ENCODE data around the gene SMIM35.

SMIM35 gene

DNA sequence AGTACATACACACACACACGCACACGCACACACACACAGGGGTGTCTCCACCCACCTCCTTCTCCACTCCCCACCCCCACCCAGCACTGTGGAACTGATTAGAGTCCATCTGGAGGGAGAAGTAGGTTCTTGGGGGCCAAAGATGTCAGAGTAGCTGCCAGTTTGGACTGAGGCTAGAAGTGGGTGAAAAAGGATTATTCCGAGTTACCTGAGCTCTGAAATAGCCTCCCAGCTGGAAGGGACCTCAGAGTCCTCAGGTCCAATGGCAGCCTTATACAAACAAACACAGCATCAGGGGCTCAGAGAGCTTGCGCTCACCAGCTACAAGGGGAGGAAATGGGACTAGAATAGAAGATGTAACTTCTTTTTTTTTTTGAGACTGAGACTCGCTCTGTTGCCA is 79.7 kb downstream of the SMIM35 start:
- DNase-seq (ENCODE audit: low read depth in 1 of 2, low spot score in 1 of 2) = no peak

DNA sequence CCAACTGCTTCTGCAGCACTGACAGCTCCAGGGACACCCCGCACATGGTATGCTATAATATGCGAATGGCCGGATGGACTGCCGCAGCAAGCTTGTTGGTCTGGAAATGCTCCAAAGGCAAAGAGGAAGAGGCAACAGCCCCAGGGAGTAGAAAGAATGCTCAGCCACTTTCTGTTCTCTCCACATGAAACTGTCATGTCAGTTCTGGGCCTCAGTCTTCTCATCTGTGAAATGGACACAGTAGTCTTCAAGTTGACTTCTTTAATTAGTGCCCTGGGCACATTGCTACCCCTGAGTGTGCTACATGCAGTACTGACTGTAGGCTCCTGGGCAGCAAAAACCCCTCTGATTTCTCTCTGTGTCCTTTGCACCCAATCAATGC is 80.6 kb downstream of the SMIM35 start:
- no peak for DNase-seq (ENCODE audit: low read depth in 1 of 2, low spot score in 1 of 2)

DNA sequence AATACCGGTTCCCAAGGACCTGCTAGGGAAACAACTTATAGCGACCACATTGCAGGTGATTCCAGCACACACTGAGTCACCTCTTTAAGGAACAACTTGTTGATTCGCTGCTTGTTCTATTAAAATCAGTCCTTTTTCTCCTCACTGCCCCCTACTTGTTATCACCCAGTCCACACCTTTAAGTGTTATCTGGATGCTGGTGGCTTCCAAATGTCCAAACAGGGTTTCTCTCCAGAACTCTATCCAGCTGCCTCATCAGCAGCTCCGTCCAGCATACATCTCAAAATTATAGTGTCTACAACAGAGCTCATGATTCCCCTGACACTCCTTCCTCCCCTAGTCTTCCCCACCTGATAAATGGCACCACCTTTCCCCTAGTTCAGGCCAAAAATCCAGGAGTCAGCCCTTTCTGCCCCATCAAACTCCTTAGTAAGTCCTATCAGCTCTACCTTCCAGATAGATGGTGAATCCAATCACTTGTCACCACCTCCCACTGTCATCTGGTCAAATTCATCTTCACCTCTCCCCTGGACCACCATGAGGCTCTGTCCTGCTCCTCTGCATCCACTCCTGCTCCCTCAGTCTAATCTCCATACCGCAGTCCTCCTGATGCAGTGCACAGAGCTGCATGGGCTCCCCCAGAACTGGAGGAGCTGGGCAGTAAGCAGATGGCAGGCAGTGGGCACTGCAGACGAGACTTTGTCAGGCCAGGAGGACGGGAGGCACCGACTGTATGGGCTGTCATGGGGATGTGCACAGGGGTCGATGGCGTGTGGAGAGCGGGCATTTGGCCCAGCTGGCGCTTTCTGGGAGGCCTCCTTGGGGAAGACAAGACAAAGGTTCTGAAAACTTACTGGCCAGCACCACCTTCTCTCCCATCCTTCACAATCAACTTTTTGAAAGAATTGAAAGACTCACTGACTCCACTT is 81.3 kb downstream of the SMIM35 start:
- no peak for DNase-seq (ENCODE audit: low read depth in 1 of 2, low spot score in 1 of 2)

DNA sequence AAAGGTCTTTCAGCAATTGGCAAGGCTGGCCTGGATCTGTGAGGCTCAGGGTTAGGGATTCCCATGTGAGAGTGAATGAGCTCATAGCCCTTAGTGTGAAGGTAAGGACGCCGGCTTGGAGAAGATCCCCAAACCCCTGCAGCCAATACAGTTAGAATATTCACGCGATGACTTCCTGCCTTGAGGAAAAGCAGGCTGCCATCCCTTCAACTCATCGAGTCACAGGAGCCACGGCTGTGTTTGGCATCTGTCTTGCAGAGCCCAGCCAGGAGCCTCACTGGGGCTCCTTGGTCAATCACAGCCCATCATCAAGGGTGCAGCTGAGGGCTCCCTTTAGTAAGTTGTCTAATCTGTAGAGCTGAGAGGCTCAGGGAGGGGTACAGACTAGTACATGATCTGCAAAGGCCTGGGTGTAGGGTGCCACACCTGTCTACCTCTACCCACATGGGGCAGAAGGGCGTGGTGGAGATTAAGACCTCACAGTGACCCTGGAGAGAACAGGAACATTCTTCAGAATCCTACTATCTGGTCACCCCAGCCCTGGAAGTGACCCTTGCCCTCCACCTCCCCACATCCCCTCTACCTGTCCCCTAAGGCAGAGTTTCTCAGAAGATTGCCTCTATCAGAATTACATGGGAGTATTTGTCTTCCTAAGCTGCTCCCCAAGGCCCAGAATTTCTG is 82.1 kb downstream of the SMIM35 start:
- DNase-seq (ENCODE audit: low read depth in 1 of 2, low spot score in 1 of 2) = no peak

DNA sequence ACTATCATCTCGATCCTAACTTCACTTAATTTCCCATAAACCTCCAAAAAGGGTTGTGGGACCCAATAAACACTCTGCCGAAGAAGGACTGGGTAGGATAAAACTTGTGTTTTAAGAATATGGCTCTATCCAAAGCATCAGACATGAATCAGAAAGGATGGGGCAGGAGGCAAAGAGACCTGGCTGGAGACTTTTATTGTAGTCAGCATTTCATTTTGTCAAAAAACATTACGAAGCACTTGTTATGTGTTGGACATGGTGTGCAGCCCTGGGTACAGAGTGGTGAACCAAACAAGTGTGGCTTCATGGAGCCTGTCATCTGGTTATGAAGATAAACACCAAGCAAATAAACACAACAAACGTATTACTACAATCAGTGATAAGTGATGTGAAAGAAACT is 83.3 kb downstream of the SMIM35 start:
- DNase-seq (ENCODE audit: low read depth in 1 of 2, low spot score in 1 of 2) = no peak

DNA sequence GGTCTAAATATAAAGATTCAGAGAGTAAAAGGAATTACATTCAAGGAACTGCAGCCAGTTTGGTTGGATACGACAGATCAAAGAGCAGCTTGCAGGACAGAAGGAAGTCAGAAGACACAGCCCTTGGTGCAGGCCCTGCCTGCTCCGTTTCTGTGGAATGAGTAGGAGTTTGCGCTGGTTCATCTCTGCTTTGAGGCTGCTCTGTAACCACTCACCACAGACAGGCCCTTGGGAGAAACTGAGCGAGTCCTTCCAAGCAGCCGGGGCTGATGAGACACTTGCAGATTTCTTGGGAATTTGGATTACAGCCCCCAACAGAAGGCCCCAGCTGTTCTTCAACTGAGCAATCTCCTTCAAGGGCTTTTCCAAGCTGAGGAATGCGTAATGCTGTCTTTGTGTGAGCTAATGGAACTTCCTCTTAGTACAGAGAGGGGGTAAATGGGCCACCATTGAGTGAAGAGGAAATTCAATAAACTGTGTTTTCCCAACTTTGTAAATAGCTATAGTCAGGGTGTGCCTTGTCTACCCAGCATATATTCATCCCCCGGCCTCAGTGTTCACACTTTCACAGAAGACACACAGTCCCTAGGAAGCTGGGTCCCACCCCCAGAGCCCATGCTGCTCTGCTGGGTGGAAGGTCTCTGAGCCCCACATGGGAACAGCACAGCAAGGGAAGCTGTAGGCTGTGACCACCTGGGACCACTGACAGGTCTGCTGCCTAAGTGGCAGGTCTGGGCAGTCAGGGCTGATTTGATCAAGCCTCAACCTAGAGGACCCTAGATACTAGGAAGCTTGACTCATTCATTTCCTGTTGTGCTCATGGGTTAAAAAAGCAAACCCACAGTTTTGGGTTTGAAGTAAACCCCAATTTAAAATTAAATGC is 84.0 kb downstream of the SMIM35 start:
- DNase-seq (ENCODE audit: low read depth in 1 of 2, low spot score in 1 of 2) = peak in 1 of 2 donors; percentile 55

DNA sequence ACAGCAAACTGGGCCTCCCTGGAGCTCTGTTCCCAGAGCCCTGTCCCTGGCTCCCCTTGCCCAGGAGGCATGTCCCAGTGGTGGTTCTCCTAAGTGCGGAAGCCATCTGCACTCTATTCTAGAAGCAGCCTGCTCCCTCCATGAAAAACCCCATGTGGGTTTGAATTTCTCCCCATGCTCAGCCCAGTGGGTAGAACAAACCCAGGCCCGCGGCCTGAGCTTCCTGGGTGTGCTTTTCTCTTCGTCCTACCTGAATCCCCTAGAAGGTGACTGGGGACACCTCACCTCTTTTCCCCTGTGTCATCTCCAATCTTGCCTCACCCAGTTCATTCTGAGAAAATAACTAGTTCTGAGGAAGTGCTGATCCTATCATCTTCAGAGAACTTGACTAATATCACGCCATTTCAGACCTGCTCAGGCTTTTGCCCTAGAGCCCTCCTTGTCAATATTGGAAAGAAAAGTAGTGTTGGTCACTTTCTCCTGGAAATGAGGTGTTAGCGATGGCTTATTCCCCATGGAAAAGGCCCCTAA is 84.7 kb downstream of the SMIM35 start:
- DNase-seq (ENCODE audit: low read depth in 1 of 2, low spot score in 1 of 2) = peak in 1 of 2 donors; percentile 55

DNA sequence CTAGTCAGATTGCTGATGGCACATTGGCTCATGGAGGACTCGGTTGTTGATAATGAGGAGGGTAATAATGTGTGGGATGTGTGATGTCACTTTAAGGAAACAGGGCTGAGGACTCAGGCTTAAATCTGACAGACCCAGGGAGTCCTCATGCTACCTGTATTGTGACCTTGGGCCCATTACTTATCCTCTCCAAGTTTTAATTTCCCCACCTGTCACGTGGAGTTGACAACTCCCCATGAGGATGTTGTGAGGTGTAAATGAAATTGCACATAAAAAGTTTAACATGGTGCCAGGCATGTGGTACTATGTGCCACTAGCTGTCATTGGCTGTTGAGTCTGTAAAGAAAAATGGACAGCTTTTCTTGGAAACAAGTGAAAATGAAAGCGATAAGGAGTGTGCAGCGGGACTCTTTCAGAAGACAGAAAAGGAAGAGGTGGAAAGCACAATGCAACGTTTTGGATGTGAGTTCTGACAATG is 85.2 kb downstream of the SMIM35 start:
- no peak for DNase-seq (ENCODE audit: low read depth in 1 of 2, low spot score in 1 of 2)

DNA sequence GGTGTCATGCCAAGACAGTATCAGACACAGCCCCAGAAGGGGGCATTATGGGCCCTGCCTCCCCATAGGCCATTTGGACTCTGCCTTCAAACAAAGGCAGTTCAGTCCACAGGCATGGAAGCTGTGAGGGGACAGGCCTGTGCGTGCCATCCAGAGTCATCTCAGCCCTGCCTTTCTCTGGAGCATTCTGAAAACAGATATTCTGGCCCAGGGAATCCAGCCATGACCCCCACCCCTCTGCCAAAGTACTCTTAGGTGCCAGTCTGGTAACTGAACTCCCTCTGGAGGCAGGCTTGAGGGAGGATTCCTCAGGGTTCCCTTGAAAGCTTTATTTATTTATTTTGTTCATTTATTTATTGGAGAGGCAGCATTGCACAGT is 85.9 kb downstream of the SMIM35 start:
- DNase-seq (ENCODE audit: low read depth in 1 of 2, low spot score in 1 of 2) = no peak

DNA sequence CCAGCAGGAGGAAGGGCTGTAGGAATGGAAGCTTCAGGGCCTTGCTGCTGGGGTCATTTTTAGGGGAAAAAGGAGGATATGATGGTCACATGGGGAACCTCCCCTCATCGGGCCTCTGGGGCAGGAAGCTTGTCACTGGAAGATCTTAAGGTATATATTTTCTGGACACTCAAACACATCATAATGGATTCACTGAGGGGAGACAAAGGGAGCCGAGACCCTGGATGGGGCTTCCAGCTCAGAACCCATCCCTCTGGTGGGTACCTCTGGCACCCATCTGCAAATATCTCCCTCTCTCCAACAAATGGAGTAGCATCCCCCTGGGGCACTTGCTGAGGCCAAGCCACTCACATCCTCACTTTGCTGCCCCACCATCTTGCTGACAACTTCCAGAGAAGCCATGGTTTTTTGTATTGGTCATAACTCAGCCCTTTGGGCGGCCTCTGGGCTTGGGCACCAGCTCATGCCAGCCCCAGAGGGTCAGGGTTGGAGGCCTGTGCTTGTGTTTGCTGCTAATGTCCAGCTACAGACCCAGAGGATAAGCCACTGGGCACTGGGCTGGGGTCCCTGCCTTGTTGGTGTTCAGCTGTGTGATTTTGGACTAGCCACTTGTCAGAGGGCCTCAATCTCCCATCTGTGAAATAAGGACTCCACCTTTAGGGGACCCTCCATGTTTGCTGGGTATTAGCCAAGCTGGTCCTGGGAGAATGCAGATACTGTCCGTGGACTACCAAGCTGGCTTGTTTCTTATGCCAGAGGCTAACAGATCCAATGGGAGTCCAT is 86.5 kb downstream of the SMIM35 start:
- DNase-seq (ENCODE audit: low read depth in 1 of 2, low spot score in 1 of 2) = no peak

DNA sequence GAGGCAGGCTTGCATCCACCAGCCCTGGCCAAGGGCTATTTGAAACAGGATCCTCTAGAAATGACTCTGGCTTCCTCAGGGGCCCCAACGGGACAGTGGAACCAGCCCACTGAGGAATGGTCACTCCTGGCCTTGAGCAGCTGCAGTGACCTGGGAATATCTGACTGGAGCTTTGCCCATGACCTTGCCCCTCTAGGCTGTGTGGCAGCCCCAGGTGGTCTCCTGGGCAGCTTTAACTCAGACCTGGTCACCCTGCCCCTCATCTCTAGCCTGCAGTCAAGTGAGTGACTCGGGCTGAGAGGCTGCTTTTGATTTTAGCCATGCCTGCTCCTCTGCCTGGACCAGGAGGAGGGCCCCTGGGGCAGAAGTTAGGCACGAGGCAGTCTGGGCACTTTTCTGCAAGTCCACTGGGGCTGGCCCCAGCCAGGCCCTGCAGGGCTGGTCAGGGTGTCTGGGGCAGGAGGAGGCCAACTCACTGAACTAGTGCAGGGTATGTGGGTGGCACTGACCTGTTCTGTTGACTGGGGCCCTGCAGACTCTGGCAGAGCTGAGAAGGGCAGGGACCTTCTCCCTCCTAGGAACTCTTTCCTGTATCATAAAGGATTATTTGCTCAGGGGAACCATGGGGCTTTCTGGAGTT is 87.3 kb downstream of the SMIM35 start:
- DNase-seq (ENCODE audit: low read depth in 1 of 2, low spot score in 1 of 2) = no peak

DNA sequence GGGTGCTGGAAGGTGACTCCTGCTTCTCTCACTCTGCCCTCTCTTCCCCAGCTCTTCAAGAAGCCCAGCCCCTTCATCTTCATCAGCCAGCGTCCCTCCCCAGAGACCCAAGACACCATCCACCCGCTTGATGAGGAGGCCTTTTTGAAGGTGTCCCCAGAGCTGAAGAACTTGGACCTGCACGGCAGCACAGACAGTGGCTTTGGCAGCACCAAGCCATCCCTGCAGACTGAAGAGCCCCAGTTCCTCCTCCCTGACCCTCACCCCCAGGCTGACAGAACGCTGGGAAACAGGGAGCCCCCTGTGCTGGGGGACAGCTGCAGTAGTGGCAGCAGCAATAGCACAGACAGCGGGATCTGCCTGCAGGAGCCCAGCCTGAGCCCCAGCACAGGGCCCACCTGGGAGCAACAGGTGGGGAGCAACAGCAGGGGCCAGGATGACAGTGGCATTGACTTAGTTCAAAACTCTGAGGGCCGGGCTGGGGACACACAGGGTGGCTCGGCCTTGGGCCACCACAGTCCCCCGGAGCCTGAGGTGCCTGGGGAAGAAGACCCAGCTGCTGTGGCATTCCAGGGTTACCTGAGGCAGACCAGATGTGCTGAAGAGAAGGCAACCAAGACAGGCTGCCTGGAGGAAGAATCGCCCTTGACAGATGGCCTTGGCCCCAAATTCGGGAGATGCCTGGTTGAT is 88.0 kb downstream of the SMIM35 start:
- no peak for DNase-seq (ENCODE audit: low read depth in 1 of 2, low spot score in 1 of 2)

DNA sequence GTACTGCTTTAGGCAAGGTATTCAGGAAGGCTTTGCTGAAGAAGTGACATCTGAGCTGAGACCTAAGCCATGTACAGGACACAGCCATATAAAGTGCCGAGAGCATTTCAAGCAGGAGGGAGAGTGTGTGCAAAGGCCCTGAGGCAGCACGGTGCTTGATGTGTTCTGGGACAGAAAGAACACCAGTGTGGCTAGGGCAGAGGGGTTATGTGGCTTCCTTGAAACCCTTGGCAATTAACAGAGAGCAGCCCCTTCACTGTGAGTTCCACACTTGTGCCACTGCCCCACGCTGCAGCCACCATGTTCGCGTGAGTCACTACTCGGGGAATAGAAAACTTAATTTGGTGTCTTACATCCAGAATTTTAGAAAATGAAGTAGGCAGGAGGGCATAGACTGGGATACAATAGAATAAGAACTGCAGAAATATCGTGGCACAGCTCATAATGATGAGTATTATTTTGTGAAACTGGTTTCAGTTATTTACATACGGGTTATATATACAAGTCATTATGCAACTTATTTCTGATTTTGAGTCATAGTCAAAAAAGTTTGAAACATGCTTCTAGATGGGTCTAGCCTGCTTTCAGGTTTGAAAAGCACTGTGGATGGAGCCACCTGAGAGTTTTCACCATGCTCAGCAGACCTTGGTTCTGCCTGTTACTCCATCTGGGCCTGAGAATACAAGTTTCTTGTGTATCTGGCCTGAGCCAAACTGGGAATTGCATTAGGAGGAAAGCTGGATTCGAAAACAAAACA is 88.8 kb downstream of the SMIM35 start:
- DNase-seq (ENCODE audit: low read depth in 1 of 2, low spot score in 1 of 2) = no peak

DNA sequence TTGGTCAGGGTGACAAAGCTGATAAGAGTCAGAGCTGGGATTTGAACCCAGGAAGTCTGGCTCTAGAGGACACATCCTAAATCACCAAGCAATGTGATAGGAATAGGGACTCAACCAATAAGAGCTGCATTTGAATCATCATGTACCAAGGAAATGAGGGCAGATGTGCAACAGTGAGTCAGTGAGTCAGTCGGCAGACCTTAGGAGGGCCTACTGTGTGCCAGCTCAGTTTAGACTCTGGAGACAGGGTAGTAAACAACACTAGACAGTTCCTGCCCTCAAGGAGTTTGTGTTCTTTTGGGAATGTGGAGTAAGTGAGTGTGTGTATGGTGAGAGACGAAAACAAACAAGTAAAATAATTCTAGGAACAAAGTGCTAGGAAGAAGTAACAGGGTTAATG is 89.4 kb downstream of the SMIM35 start:
- no peak for DNase-seq (ENCODE audit: low read depth in 1 of 2, low spot score in 1 of 2)

DNA sequence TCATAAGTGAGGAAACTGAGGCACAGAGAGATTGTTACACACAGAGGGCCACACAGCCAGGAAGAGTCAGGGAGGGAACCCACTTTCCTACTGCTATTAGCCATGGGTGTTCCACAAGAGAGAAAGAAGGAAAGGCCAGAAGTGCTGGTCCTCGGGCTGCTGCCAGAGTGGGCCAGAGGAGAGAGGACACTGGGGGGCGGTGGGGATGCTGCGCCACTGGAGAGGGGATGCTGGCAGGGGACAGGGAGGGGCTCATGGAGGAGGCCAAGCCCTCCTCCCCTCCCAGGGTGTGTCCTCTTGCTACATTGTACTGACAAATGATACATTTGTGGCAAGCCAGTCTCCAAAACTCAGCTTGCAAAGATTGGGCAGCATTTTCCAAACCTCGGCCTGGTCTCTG is 90.7 kb downstream of the SMIM35 start:
- DNase-seq (ENCODE audit: low read depth in 1 of 2, low spot score in 1 of 2) = no peak

DNA sequence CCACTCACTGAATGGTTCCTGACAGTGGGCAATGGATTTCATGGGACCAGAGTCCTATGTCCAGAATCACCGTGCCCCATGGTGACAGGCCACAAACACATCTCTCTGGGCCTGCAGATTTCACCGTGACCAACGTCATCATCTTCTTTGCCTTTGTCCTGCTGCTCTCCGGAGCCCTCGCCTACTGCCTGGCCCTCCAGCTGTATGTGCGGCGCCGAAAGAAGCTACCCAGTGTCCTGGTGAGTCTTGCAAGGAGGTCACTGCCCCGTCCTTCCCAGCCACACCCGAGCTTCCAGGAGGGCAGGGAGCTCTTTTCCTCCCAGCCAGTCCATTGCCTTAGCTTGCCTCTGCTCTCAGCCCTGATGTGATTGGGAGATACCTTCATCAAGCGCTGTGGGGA is 91.3 kb downstream of the SMIM35 start:
- no peak for DNase-seq (ENCODE audit: low read depth in 1 of 2, low spot score in 1 of 2)

DNA sequence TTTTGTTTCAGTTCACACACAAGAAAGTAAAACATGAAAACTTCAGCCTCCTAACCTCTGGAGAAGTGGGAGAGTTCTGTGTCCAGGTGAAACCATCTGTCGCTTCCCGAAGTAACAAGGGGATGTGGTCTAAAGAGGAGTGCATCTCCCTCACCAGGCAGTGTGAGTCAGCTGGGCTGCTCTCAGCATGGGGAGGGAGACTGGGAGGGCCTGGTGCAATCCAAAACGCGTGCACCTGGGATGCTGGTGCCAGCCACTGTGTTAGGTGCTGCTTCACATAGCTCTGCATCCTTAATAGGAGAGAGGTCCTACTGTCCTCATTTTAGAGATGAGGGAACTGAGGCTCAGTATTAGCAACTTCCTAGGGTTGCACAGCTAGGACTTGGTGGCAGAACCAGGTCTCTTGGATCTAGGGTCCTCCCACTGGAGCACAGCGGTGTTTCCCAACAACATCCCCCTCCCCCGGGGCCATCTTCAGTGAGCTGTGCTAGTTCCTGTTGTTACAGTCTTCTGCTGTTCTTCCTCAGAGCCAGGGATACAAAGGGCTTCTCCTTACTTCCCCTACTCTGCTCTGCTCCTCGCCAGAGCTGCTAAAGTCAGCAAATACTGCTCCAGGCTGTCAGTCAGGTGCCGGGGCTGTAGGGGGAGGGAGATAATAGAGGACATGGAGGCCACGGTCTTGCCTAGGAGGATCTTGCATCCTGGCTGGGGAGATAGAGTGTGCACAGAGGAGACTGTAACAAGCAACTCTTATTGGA is 92.6 kb downstream of the SMIM35 start:
- DNase-seq (ENCODE audit: low read depth in 1 of 2, low spot score in 1 of 2) = no peak

DNA sequence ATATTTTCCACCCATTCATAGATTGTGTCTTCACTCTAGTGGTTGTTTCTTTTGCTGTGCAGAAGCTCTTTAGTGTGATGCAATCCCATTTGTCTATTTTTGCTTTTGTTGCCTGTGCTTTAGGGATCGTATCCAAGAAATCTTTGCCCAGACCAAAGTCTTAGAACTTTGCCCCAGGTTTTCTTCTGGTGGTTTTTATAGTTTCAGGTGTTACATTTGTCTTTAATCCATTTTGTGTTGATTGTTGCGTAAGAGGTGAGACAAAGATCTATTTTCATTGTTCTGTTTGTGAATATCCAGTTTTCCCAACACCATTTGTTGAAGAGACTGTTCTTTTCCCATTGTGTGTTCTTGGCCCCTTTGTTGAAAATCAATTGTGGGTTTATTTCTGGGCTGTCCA is 94.1 kb downstream of the SMIM35 start:
- DNase-seq (ENCODE audit: low read depth in 1 of 2, low spot score in 1 of 2) = no peak

All from activated CD4-positive, alpha-beta T cell treated with anti-CD3 and anti-CD28 coated beads, Interleukin-2, amount 50 U/mL, for 24 hours (primary cell).